H1 (cell line): ENCODE results near the gene DCLRE1A. TPM values are rescaled to one million over a fixed set of nuclear protein-coding genes. Genes with fewer than 3 reads are reported as not detected.

Experiments used
- CTCF ChIA-PET: fragments of 300-600 bp; sonication (Branson Sonifier 250); formaldehyde crosslinking; loops from one replicate; lab custom pipeline; 2021; ENCODE audit not compliant: partially characterized antibody; lab: Charles Lee
- POLR2A ChIA-PET: fragments of 300-600 bp; sonication (Branson Sonifier 250); formaldehyde crosslinking; loops from one replicate; lab custom pipeline; 2021; ENCODE audit warnings: inconsistent platforms; ENCODE audit not compliant: partially characterized antibody; lab: Charles Lee
- DNase-seq, 2 experiments: peaks; one replicate each; pipeline versions ENCODE4 v3.0.0 to v3.0.0-alpha.2; 2010 to 2022; ENCODE audit warnings: low spot score in 2 of 2, low read depth in 1 of 2, mixed read lengths in 1 of 2
- FAIRE-seq: peaks from 2 replicates; lab custom pipeline; 2011; peaks lifted over from hg19 to GRCh38; lab: Jason Lieb, UNC
- H2AFZ ChIP-seq: 2 replicates; pipeline ENCODE4 v1.8.1; 2012; ENCODE audit warnings: low read length, inconsistent platforms
- H2AK5ac ChIP-seq: 2 replicates; pipeline ENCODE4 v1.6.1; 2013; ENCODE audit warnings: low read depth, low read length
- H2BK120ac ChIP-seq: replicated peaks from 2 replicates; pipeline ENCODE3; 2013; ENCODE audit warnings: low read depth, low read length, inconsistent platforms
- H2BK12ac ChIP-seq: 2 replicates; pipeline ENCODE4 v1.6.1; 2013; ENCODE audit warnings: low read depth, low read length
- H2BK15ac ChIP-seq: 2 replicates; pipeline ENCODE4 v1.6.1; 2013; ENCODE audit warnings: low read length
- H2BK20ac ChIP-seq: 2 replicates; pipeline ENCODE4 v1.6.1; 2013; ENCODE audit warnings: low read length
- H2BK5ac ChIP-seq: 2 replicates; pipeline ENCODE4 v1.6.1; 2013; ENCODE audit warnings: low read depth, low read length
- H3K14ac ChIP-seq: 2 replicates; pipeline ENCODE4 v1.6.1; 2013; ENCODE audit warnings: inconsistent platforms; ENCODE audit not compliant: insufficient read length
- H3K18ac ChIP-seq: 2 replicates; pipeline ENCODE4 v1.6.1; 2013; ENCODE audit warnings: low read length; ENCODE audit errors: extremely low read depth
- H3K23ac ChIP-seq: 2 replicates; pipeline ENCODE4 v1.6.1; 2013; ENCODE audit warnings: inconsistent platforms; ENCODE audit not compliant: insufficient read length
- H3K23me2 ChIP-seq: 2 replicates; pipeline ENCODE4 v1.6.1; 2013; ENCODE audit warnings: low read depth, low read length
- H3K27ac ChIP-seq: 2 replicates; pipeline ENCODE4 v1.6.1; 2011; ENCODE audit warnings: low read depth, low read length, inconsistent platforms
- H3K27me3 ChIP-seq, 4 experiments: replicated peaks in 1 of 4; 1 replicate in 1 of 4; 2 replicates in 3 of 4; pipeline versions ENCODE4 v1.6.1 to v1.8.1; 2011 to 2013; ENCODE audit warnings: low read length in 3 of 4, mild to moderate bottlenecking in 3 of 4, inconsistent platforms in 2 of 4, mixed read lengths in 2 of 4, moderate library complexity in 1 of 4; ENCODE audit not compliant: control insufficient read depth in 3 of 4, insufficient read depth in 3 of 4; ENCODE audit errors: extremely low read depth in 1 of 4
- H3K36me3 ChIP-seq, 4 experiments: 2 replicates each; pipeline versions ENCODE4 v1.6.1 to v1.8.1; 2011 to 2013; ENCODE audit warnings: mild to moderate bottlenecking in 4 of 4, low read length in 3 of 4, moderate library complexity in 2 of 4, control low read depth in 1 of 4, inconsistent platforms in 1 of 4; ENCODE audit not compliant: insufficient read depth in 4 of 4, control insufficient read depth in 2 of 4
- H3K4ac ChIP-seq: replicated peaks from 2 replicates; pipeline ENCODE3; 2013; ENCODE audit warnings: low read length, low read depth, mixed read lengths, inconsistent platforms; ENCODE audit not compliant: insufficient read length
- H3K4me1 ChIP-seq, 4 experiments: replicated peaks in 1 of 4; 1 replicate in 1 of 4; 2 replicates in 3 of 4; pipeline versions ENCODE4 v1.6.1 to v1.8.1; 2011 to 2013; ENCODE audit warnings: low read length in 3 of 4, inconsistent platforms in 2 of 4, mixed read lengths in 1 of 4; ENCODE audit not compliant: insufficient read depth in 4 of 4, control insufficient read depth in 3 of 4
- H3K4me2 ChIP-seq, 2 experiments: 2 replicates each; pipeline versions ENCODE4 v1.6.1 to v1.8.1; 2011 to 2013; ENCODE audit warnings: low read depth in 2 of 2, low read length in 2 of 2, control low read depth in 1 of 2, inconsistent platforms in 1 of 2, mild to moderate bottlenecking in 1 of 2; ENCODE audit not compliant: insufficient read depth in 1 of 2
- H3K4me3 ChIP-seq, 4 experiments: fragments of 200-600, 300-600 bp in 1 of 4; sonication (generic), shearing (Covaris generic), sonication (Bioruptor Twin) in 1 of 4; 2 replicates each; pipeline versions ENCODE4 v1.5.1 to v1.8.1; 2011 to 2016; ENCODE audit warnings: low read length in 4 of 4, low read depth in 3 of 4, control low read depth in 2 of 4, inconsistent platforms in 2 of 4, mild to moderate bottlenecking in 2 of 4, mixed read lengths in 1 of 4, moderate library complexity in 1 of 4; ENCODE audit not compliant: insufficient read depth in 2 of 4; ENCODE audit errors: extremely low read depth in 1 of 4
- H3K56ac ChIP-seq: replicated peaks from 2 replicates; pipeline ENCODE3; 2013; ENCODE audit warnings: low read depth, mild to moderate bottlenecking, mixed read lengths, low read length, inconsistent platforms; ENCODE audit not compliant: insufficient read length
- H3K79me1 ChIP-seq: 2 replicates; pipeline ENCODE4 v1.6.1; 2013; ENCODE audit warnings: low read depth, low read length, control low read depth
- H3K79me2 ChIP-seq, 2 experiments: 2 replicates each; pipeline versions ENCODE4 v1.6.1 to v1.8.1; 2012 to 2013; ENCODE audit warnings: low read length in 2 of 2, mild to moderate bottlenecking in 2 of 2, inconsistent platforms in 1 of 2; ENCODE audit not compliant: insufficient read depth in 2 of 2, control insufficient read depth in 1 of 2
- H3K9ac ChIP-seq, 4 experiments: replicated peaks in 1 of 4; 1 replicate in 1 of 4; 2 replicates in 3 of 4; pipeline versions ENCODE4 v1.6.1 to v1.8.1; 2011 to 2013; ENCODE audit warnings: low read depth in 3 of 4, low read length in 3 of 4, control low read depth in 2 of 4, mild to moderate bottlenecking in 2 of 4, moderate library complexity in 2 of 4, inconsistent platforms in 1 of 4; ENCODE audit errors: extremely low read depth in 1 of 4
- H3K9me3 ChIP-seq, 2 experiments: 2 replicates each; pipeline versions ENCODE4 v1.6.1 to v1.8.1; 2012 to 2013; ENCODE audit warnings: mild to moderate bottlenecking in 2 of 2, moderate library complexity in 2 of 2, control low read depth in 1 of 2, inconsistent platforms in 1 of 2, low read depth in 1 of 2, low read length in 1 of 2, mixed read lengths in 1 of 2; ENCODE audit not compliant: insufficient read depth in 2 of 2
- H4K20me1 ChIP-seq, 2 experiments: replicated peaks in 1 of 2; 2 replicates each; pipeline versions ENCODE3 to v1.8.1; 2011 to 2013; ENCODE audit warnings: inconsistent platforms in 2 of 2, low read length in 2 of 2, mild to moderate bottlenecking in 1 of 2; ENCODE audit not compliant: insufficient read depth in 2 of 2, control insufficient read depth in 1 of 2
- H4K5ac ChIP-seq: 2 replicates; pipeline ENCODE4 v1.6.1; 2013; ENCODE audit warnings: low read length, low read depth, mixed read lengths, inconsistent platforms; ENCODE audit not compliant: insufficient read length
- H4K8ac ChIP-seq: 2 replicates; pipeline ENCODE4 v1.8.0; 2013; ENCODE audit warnings: mild to moderate bottlenecking, moderate library complexity, low read length, inconsistent platforms; ENCODE audit not compliant: insufficient read depth; ENCODE audit errors: extremely low read depth
- H4K91ac ChIP-seq: replicated peaks from 2 replicates; pipeline ENCODE3; 2013; ENCODE audit warnings: low read length, mixed read lengths, inconsistent platforms; ENCODE audit not compliant: insufficient read length
- CHD1 ChIP-seq: IDR thresholded peaks from 2 replicates; pipeline ENCODE4 v1.6.1; 2012; ENCODE audit warnings: low read depth, low read length, improper control_type of control experiment
- EGR1 ChIP-seq: IDR thresholded peaks from 2 replicates; pipeline ENCODE4 v1.6.1; 2011; ENCODE audit warnings: low read depth, low read length, borderline replicate concordance
- GTF2F1 ChIP-seq: IDR thresholded peaks from 2 replicates; pipeline ENCODE4 v1.6.1; 2012; ENCODE audit warnings: low read depth, low read length, improper control_type of control experiment, borderline replicate concordance
- RXRA ChIP-seq: IDR thresholded peaks from 2 replicates; pipeline ENCODE4 v1.6.1; 2011; ENCODE audit warnings: low read depth, mild to moderate bottlenecking, low read length, moderate library complexity; ENCODE audit not compliant: insufficient read depth
- SIN3A ChIP-seq, 2 experiments: IDR thresholded peaks in 1 of 2; conservative IDR thresholded peaks in 1 of 2; 2 replicates each; pipeline ENCODE4 v1.6.1; 2011 to 2012; ENCODE audit warnings: low read length in 2 of 2, improper control_type of control experiment in 1 of 2, low read depth in 1 of 2, mild to moderate bottlenecking in 1 of 2
- WGBS, 2 experiments: shearing (Covaris generic) in 1 of 2; methylation state at CpG; one replicate each; pipeline versions ENCODE4 v1.1.6 to v1.1.7; 2013 to 2015; ENCODE audit warnings: low lambda C conversion rate in 2 of 2, mixed read lengths in 2 of 2, inconsistent platforms in 1 of 2, low coverage in 1 of 2, missing lambda C conversion rate in 1 of 2; ENCODE audit not compliant: insufficient replicate concordance in 2 of 2, insufficient coverage in 1 of 2, insufficient read length in 1 of 2; ENCODE audit errors: extremely low coverage in 1 of 2, missing lambda C conversion rate in 1 of 2; 5-methylcytosine and 5-hydroxymethylcytosine counted together
- polyA plus RNA-seq, 7 experiments: library from polyadenylated mRNA; depleted of rRNA in 3 of 7; stranded (reverse) in 5 of 7; unstranded in 2 of 7; fragments of >200 nt in 5 of 7; fragments of 200-250 nt in 2 of 7; gene quantifications; 1 replicate in 5 of 7; 2 replicates in 1 of 7; 4 replicates in 1 of 7; pipeline versions ENCODE4 v1.2.1 to v1.2.3, GENCODE V29; 2011 to 2013; ENCODE audit warnings: missing spikeins in 2 of 7, mixed read lengths in 2 of 7
- total RNA-seq: library from RNA; stranded (reverse); fragmentation: NEBNext Ultra II Directional; extraction: Animal tissue kit (Norgen Biotek cat#: 25700); gene quantifications from 2 replicates; pipeline ENCODE4 v1.2.1, GENCODE V29; 2021

DCLRE1A gene
- total and polyA plus RNA-seq, 2 of the 8 experiments (the other 6 are each of a cell fraction or from before 2014, with no cell fraction given) = 8.1 to 10.1 TPM

DNA sequence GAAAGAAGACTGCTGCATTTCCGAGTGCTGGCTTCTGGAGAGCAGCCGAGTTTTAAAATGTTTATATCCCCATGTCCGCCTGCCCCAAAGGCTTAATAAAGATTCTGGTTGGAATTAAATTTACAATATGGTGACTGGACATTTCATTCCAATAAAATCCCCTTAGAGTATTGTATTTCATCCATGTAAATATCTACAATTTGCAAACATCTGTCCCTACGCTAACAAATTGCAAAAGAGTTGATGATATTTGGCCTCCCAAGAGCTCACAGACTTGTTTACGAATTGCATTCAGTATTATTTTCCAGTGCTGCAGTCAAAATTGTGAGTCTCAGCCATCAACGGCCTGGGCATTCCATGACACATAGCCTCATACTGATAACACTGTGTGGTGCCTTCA is 52.3 kb downstream of the DCLRE1A start:
- Histone ChIP-seq H3K14ac (no peak overlapping the region), H3K79me1 (no peaks in the 10 kb centered on the region), H2BK20ac (no peak overlapping the region), H2AK5ac (no peak overlapping the region), H4K8ac (no peak overlapping the region), H2BK5ac (no peak overlapping the region), H3K18ac (no peak overlapping the region), H3K23ac (no peak overlapping the region), H3K9ac (no peak overlapping the region), H3K4me3 (no peak overlapping the region), H2BK15ac (no peak overlapping the region), H3K36me3 (no peaks in the 10 kb centered on the region), H3K4me1 (no peaks in the 10 kb centered on the region), H4K91ac (no peak overlapping the region), H2BK12ac (no peak overlapping the region), H2AFZ (no peak overlapping the region), H3K4me2 (no peak overlapping the region), H3K23me2 (no peaks in the 10 kb centered on the region), H3K79me2 (no peaks in the 10 kb centered on the region), H3K56ac (no peak overlapping the region), H2BK120ac (no peak overlapping the region), H3K27ac (no peak overlapping the region), H4K5ac (no peak overlapping the region), H4K20me1 (no peaks in the 10 kb centered on the region), H3K9me3 (no peaks in the 10 kb centered on the region), H3K27me3 (no peaks in the 10 kb centered on the region), H3K4ac (no peak overlapping the region)
- ChIA-PET POLR2A (no interaction called here), CTCF (interaction anchor here (0.6 to 6.4 kb wide), 8 partner anchors 10 to 309 kb away, joined by 3 to 33 read pairs (median 4); no protein-coding TSS in a partner anchor)
- DNase-seq = no peak
- no peak for FAIRE-seq
- TF ChIP-seq GTF2F1 = no peak
- TF ChIP-seq RXRA = no peak
- TF ChIP-seq SIN3A (conservative IDR thresholded peaks at IDR 0.05 in 1 of 2, IDR thresholded peaks at IDR 0.05 in 1 of 2; ENCODE audit: low read depth in 1 of 2, low read length in 2 of 2) = no peak
- TF ChIP-seq CHD1 = no peak
- no peak for TF ChIP-seq EGR1
- WGBS, 2 experiments = 95% methylated on average over 6 of the region's 6 CpGs; no CpG with 5 or more reads in 1 of the 2 experiments
